ENCODE measurements around the gene SPX.

GRCh38 chr12:21558100-21558679 is 32.1 kb downstream of the SPX start:
- TF ChIP-seq CTCF (IDR thresholded peaks at IDR 0.05; ENCODE audit: low read depth, low read length, missing input control): no peak
- TF ChIP-seq, protein P1, sequence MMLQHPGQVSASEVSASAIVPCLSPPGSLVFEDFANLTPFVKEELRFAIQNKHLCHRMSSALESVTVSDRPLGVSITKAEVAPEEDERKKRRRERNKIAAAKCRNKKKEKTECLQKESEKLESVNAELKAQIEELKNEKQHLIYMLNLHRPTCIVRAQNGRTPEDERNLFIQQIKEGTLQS (IDR thresholded peaks at IDR 0.05): no peak
- TF ChIP-seq, protein P2, sequence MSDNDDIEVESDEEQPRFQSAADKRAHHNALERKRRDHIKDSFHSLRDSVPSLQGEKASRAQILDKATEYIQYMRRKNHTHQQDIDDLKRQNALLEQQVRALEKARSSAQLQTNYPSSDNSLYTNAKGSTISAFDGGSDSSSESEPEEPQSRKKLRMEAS (IDR thresholded peaks at IDR 0.05): no peak
- TF ChIP-seq SP1 (IDR thresholded peaks at IDR 0.05): no peak
- no peak for TF ChIP-seq RXRA (IDR thresholded peaks at IDR 0.05)
- TF ChIP-seq, protein P3, sequence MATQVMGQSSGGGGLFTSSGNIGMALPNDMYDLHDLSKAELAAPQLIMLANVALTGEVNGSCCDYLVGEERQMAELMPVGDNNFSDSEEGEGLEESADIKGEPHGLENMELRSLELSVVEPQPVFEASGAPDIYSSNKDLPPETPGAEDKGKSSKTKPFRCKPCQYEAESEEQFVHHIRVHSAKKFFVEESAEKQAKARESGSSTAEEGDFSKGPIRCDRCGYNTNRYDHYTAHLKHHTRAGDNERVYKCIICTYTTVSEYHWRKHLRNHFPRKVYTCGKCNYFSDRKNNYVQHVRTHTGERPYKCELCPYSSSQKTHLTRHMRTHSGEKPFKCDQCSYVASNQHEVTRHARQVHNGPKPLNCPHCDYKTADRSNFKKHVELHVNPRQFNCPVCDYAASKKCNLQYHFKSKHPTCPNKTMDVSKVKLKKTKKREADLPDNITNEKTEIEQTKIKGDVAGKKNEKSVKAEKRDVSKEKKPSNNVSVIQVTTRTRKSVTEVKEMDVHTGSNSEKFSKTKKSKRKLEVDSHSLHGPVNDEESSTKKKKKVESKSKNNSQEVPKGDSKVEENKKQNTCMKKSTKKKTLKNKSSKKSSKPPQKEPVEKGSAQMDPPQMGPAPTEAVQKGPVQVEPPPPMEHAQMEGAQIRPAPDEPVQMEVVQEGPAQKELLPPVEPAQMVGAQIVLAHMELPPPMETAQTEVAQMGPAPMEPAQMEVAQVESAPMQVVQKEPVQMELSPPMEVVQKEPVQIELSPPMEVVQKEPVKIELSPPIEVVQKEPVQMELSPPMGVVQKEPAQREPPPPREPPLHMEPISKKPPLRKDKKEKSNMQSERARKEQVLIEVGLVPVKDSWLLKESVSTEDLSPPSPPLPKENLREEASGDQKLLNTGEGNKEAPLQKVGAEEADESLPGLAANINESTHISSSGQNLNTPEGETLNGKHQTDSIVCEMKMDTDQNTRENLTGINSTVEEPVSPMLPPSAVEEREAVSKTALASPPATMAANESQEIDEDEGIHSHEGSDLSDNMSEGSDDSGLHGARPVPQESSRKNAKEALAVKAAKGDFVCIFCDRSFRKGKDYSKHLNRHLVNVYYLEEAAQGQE (IDR thresholded peaks at IDR 0.05): no peak
- no peak for TF ChIP-seq JUND (IDR thresholded peaks at IDR 0.05)
- TF ChIP-seq ZBTB33 (IDR thresholded peaks at IDR 0.05): no peak
- no peak for TF ChIP-seq RAD21 (IDR thresholded peaks at IDR 0.05)
- no peak for TF ChIP-seq NR2F2 (IDR thresholded peaks at IDR 0.05)
